Naive thymus-derived CD4-positive, alpha-beta T cell (primary cell): ENCODE results near the gene RLN3. TPM values are rescaled to one million over a fixed set of nuclear protein-coding genes. Genes with fewer than 3 reads are reported as not detected.

ENCODE experiments used
- ATAC-seq: fragments of 150-1000 bp; cut with Tn5 transposase; 2 replicates; pipeline ENCODE4 v1.10.0; 2021; ENCODE audit warnings: mild to moderate bottlenecking, moderate library complexity
- CTCF ChIA-PET: fragments of 350-600 bp; sonication (Branson Sonifier 250); formaldehyde crosslinking; loops from one replicate; lab custom pipeline; 2021; ENCODE audit warnings: antibody characterized with exemption; lab: Charles Lee
- POLR2A ChIA-PET: fragments of 350-600 bp; sonication (Branson Sonifier 250); formaldehyde crosslinking; loops from one replicate; lab custom pipeline; 2021; ENCODE audit warnings: antibody characterized with exemption, inconsistent platforms; lab: Charles Lee
- DNase-seq, 9 donors: peaks; one replicate each; pipeline versions ENCODE4 v3.0.0 to v3.0.0-alpha.2; 2020 to 2022; ENCODE audit warnings: mixed read lengths in 1 of 9
- H3K27ac ChIP-seq: one replicate; pipeline ENCODE4 v1.7.0; 2013; ENCODE audit warnings: mild to moderate bottlenecking, low read depth, low read length, moderate library complexity
- H3K27me3 ChIP-seq, 2 donors: one replicate each; pipeline ENCODE4 v1.7.0; 2013; ENCODE audit warnings: low read length in 2 of 2, mild to moderate bottlenecking in 2 of 2, moderate library complexity in 2 of 2; ENCODE audit not compliant: control insufficient read depth in 2 of 2, insufficient read depth in 2 of 2
- H3K36me3 ChIP-seq, 3 experiments: 1 replicate in 2 of 3; 2 replicates in 1 of 3; pipeline ENCODE4 v1.7.0; 2013; ENCODE audit warnings: low read length in 3 of 3, mild to moderate bottlenecking in 3 of 3, moderate library complexity in 1 of 3; ENCODE audit not compliant: insufficient read depth in 3 of 3, control insufficient read depth in 2 of 3
- H3K4me1 ChIP-seq, 2 donors: one replicate each; pipeline ENCODE4 v1.7.0; 2013; ENCODE audit warnings: low read length in 2 of 2, mild to moderate bottlenecking in 2 of 2, moderate library complexity in 1 of 2; ENCODE audit not compliant: control insufficient read depth in 2 of 2, insufficient read depth in 2 of 2
- H3K4me3 ChIP-seq: 2 replicates; pipeline ENCODE4 v1.7.0; 2013; ENCODE audit warnings: mild to moderate bottlenecking, low read length
- H3K9me3 ChIP-seq, 3 experiments: 1 replicate in 2 of 3; 2 replicates in 1 of 3; pipeline ENCODE4 v1.7.0; 2013; ENCODE audit warnings: low read length in 3 of 3; ENCODE audit not compliant: control insufficient read depth in 2 of 3
- H3K27ac Mint-ChIP-seq, 9 donors: one replicate each; pipeline ENCODE4 v1.8.0; 2020 to 2022; ENCODE audit warnings: mixed read lengths in 9 of 9, mild to moderate bottlenecking in 8 of 9, moderate library complexity in 5 of 9, inconsistent platforms in 2 of 9
- H3K27me3 Mint-ChIP-seq, 5 donors: one replicate each; pipeline ENCODE4 v1.8.0; 2021 to 2022; ENCODE audit warnings: mixed read lengths in 5 of 5, mild to moderate bottlenecking in 1 of 5
- H3K36me3 Mint-ChIP-seq, 5 donors: one replicate each; pipeline ENCODE4 v1.8.0; 2020 to 2022; ENCODE audit warnings: mixed read lengths in 5 of 5, mild to moderate bottlenecking in 3 of 5, inconsistent platforms in 1 of 5
- H3K4me1 Mint-ChIP-seq, 7 donors: one replicate each; pipeline ENCODE4 v1.8.0; 2020 to 2022; ENCODE audit warnings: mixed read lengths in 7 of 7, mild to moderate bottlenecking in 3 of 7, inconsistent platforms in 1 of 7
- H3K4me3 Mint-ChIP-seq, 10 donors: one replicate each; pipeline ENCODE4 v1.8.0; 2020 to 2022; ENCODE audit warnings: mild to moderate bottlenecking in 10 of 10, mixed read lengths in 10 of 10, moderate library complexity in 6 of 10, inconsistent platforms in 2 of 10
- H3K9me3 Mint-ChIP-seq, 11 donors: one replicate each; pipeline ENCODE4 v1.8.0; 2020 to 2022; ENCODE audit warnings: mixed read lengths in 11 of 11, mild to moderate bottlenecking in 4 of 11, inconsistent platforms in 1 of 11, moderate library complexity in 1 of 11
- intact Hi-C, 2 donors: fragments of 100-400 bp; cut with micrococcal nuclease; formaldehyde crosslinking; loops; one replicate each; pipeline ENCODE4 v1.15.1; 2023
- polyA plus RNA-seq, 2 donors: library from polyadenylated mRNA; unstranded; fragments of 300-500 nt; fragmentation: Illumina TruSeq; gene quantifications; one replicate each; pipeline ENCODE4 v1.2.3, GENCODE V29; 2021
- total RNA-seq, 6 experiments: library from RNA in 5 of 6; stranded (reverse) in 5 of 6; gene quantifications; 1 replicate in 5 of 6; 2 replicates in 1 of 6; pipeline ENCODE4 v1.2.3 and lab custom pipeline; 2021 to 2026

Gene RLN3
- total and polyA plus RNA-seq, 7 experiments from 2014 or later: not detected

GRCh38 chr19:14078411-14078810, 50.5 kb downstream of the RLN3 start:
- no peaks in the 10 kb centered on the region for H3K9me3 ChIP-seq
- no peak overlapping the region for H3K4me3 ChIP-seq
- no peak overlapping the region for H3K27ac ChIP-seq
- ATAC-seq (no peak), DNase-seq (no peak)
- no peaks in the 10 kb centered on the region for H3K36me3 ChIP-seq
- intact Hi-C loops: no loop called here
- Mint-ChIP-seq H3K9me3 (peaks cover 0 to 1% (median 0%) of the 10 kb centered on the region in 11 donors), H3K4me1 (peaks cover 7 to 41% (median 29%) of the 10 kb centered on the region in 7 donors), H3K36me3 (no peaks in the 10 kb centered on the region), H3K27ac (no peak overlapping the region), H3K27me3 (no peaks in the 10 kb centered on the region), H3K4me3 (no peak overlapping the region)
- ChIA-PET POLR2A (interaction anchor here (0.6 to 1.2 kb wide), 4 partner anchors 13 to 402 kb away, joined by 3 to 4 read pairs (median 3); no protein-coding TSS in a partner anchor), CTCF (interaction anchor here (0.7 to 1.6 kb wide), 4 partner anchors 30 to 799 kb away, joined by 3 to 7 read pairs (median 4); partner anchors contain the start of gene ASF1B)
- peaks cover 17 to 24% of the 10 kb centered on the region in 2 donors for H3K4me1 ChIP-seq
- no peaks in the 10 kb centered on the region for H3K27me3 ChIP-seq

Other genes starting within 250 kb of the RLN3 start
- 1 to 10 TPM; 4.8 to 7.8 (median 5.9) TPM for gene ZSWIM4, start 232.7 kb upstream of the RLN3 start, total RNA-seq
- 1 to 10 TPM in 1 of 2 donors, under 1 TPM in 1; 0.73 to 1.6 TPM for gene ZSWIM4, start 232.7 kb upstream of the RLN3 start, polyA plus RNA-seq
- 1 to 10 TPM in 2 of 5 experiments, not detected in 3; 1.3 to 3.4 TPM for gene NANOS3, start 151.0 kb upstream of the RLN3 start, total RNA-seq
- gene NANOS3, start 151.0 kb upstream of the RLN3 start, polyA plus RNA-seq: not detected
- gene BRME1, start 122.0 kb upstream of the RLN3 start, total RNA-seq: 10 to 100 TPM in 1 of 5 experiments, 1 to 10 TPM in 4; 1.8 to 13.7 (median 2.9) TPM
- gene BRME1, start 122.0 kb upstream of the RLN3 start, polyA plus RNA-seq: 1 to 10 TPM in 1 of 2 donors, under 1 TPM in 1; 0.56 to 1.6 TPM
- gene CC2D1A, start 121.9 kb upstream of the RLN3 start, total RNA-seq: 10 to 100 TPM; 21.0 to 33.1 (median 29.8) TPM
- 10 to 100 TPM in 1 of 2 donors, 1 to 10 TPM in 1; 4.1 to 13.3 TPM for gene CC2D1A, start 121.9 kb upstream of the RLN3 start, polyA plus RNA-seq
- gene PODNL1, start 89.7 kb upstream of the RLN3 start, total RNA-seq: under 1 TPM in 1 of 5 experiments, not detected in 4; 0.59 TPM
- gene PODNL1, start 89.7 kb upstream of the RLN3 start, polyA plus RNA-seq: under 1 TPM in 1 of 2 donors, not detected in 1; 0.33 TPM
- 10 to 100 TPM; 68.5 to 92.0 (median 87.2) TPM for gene DCAF15, start 75.6 kb upstream of the RLN3 start, total RNA-seq
- gene DCAF15, start 75.6 kb upstream of the RLN3 start, polyA plus RNA-seq: 1 to 10 TPM; 3.7 to 8.8 TPM
- gene RFX1, start 21.8 kb upstream of the RLN3 start, total RNA-seq: 10 to 100 TPM; 15.7 to 23.5 (median 20.5) TPM
- 1 to 10 TPM; 1.0 TPM for gene RFX1, start 21.8 kb upstream of the RLN3 start, polyA plus RNA-seq
- gene IL27RA, start 3.6 kb downstream of the RLN3 start, total RNA-seq: 100 to 1,000 TPM in 1 of 5 experiments, 10 to 100 TPM in 4; 32.1 to 118 (median 83.2) TPM
- gene IL27RA, start 3.6 kb downstream of the RLN3 start, polyA plus RNA-seq: 100 to 1,000 TPM in 1 of 2 donors, 10 to 100 TPM in 1; 76.4 to 120 TPM
- under 1 TPM in 1 of 5 experiments, not detected in 4; 0.22 TPM for gene PALM3, start 33.9 kb downstream of the RLN3 start, total RNA-seq
- not detected for gene PALM3, start 33.9 kb downstream of the RLN3 start, polyA plus RNA-seq
- 1 to 10 TPM in 2 of 5 experiments, under 1 TPM in 3; 0.58 to 1.9 (median 0.91) TPM for gene MISP3, start 44.6 kb downstream of the RLN3 start, total RNA-seq
- under 1 TPM; 0.18 to 0.19 TPM for gene MISP3, start 44.6 kb downstream of the RLN3 start, polyA plus RNA-seq
- under 1 TPM in 3 of 5 experiments, not detected in 2; 0.34 to 0.78 (median 0.60) TPM for gene C19orf67, start 57.6 kb downstream of the RLN3 start, total RNA-seq
- gene C19orf67, start 57.6 kb downstream of the RLN3 start, polyA plus RNA-seq: not detected
- gene SAMD1, start 62.6 kb downstream of the RLN3 start, total RNA-seq: 10 to 100 TPM; 32.6 to 87.3 (median 62.5) TPM
- 1 to 10 TPM; 3.0 to 4.0 TPM for gene SAMD1, start 62.6 kb downstream of the RLN3 start, polyA plus RNA-seq
- 100 to 1,000 TPM in 1 of 5 experiments, 10 to 100 TPM in 4; 41.3 to 101 (median 63.1) TPM for gene PRKACA, start 89.6 kb downstream of the RLN3 start, total RNA-seq
- 1 to 10 TPM; 1.9 to 2.2 TPM for gene PRKACA, start 89.6 kb downstream of the RLN3 start, polyA plus RNA-seq
- gene ASF1B, start 108.4 kb downstream of the RLN3 start, total RNA-seq: 10 to 100 TPM in 1 of 5 experiments, 1 to 10 TPM in 3, under 1 TPM in 1; 0.98 to 79.0 (median 2.1) TPM
- 1 to 10 TPM; 2.4 to 4.5 TPM for gene ASF1B, start 108.4 kb downstream of the RLN3 start, polyA plus RNA-seq
- 10 to 100 TPM; 12.4 to 39.4 (median 37.8) TPM for gene ADGRL1, start 178.0 kb downstream of the RLN3 start, total RNA-seq
- 1 to 10 TPM in 1 of 2 donors, under 1 TPM in 1; 0.72 to 3.0 TPM for gene ADGRL1, start 178.0 kb downstream of the RLN3 start, polyA plus RNA-seq